Smooth muscle cell (in vitro differentiated cells): ENCODE data around the gene WWC2. TPM values are rescaled to one million over a fixed set of nuclear protein-coding genes. Genes with fewer than 3 reads are reported as not detected.

Experiments
- DNase-seq: peaks from one replicate; lab custom pipeline; 2025; ENCODE audit not compliant: unreplicated experiment; lab: John Stamatoyannopoulos, UW
- H2AFZ ChIP-seq: fragments of 200-600 bp; sonication (generic); 2 replicates; pipeline ENCODE4 v1.6.0; 2016; ENCODE audit warnings: antibody characterized with exemption, low read depth, mild to moderate bottlenecking
- H3F3A ChIP-seq: fragments of 200-600 bp; sonication (generic); 2 replicates; pipeline ENCODE4 v1.6.0; 2017; ENCODE audit warnings: antibody characterized with exemption, low read depth
- H3K27ac ChIP-seq: fragments of 200-600 bp; sonication (generic); 2 replicates; pipeline ENCODE4 v1.5.1; 2016; ENCODE audit warnings: low read depth, mild to moderate bottlenecking
- H3K27me3 ChIP-seq: fragments of 200-600 bp; sonication (generic); 2 replicates; pipeline ENCODE4 v1.6.1; 2016; ENCODE audit warnings: low read depth, mild to moderate bottlenecking
- H3K36me3 ChIP-seq: fragments of 200-600 bp; sonication (generic); 2 replicates; pipeline ENCODE4 v1.5.1; 2016; ENCODE audit warnings: low read depth
- H3K4me1 ChIP-seq: fragments of 200-600 bp; sonication (generic); 2 replicates; pipeline ENCODE4 v1.5.1; 2016; ENCODE audit warnings: low read depth
- H3K4me2 ChIP-seq: fragments of 200-600 bp; sonication (generic); 2 replicates; pipeline ENCODE4 v1.6.0; 2016; ENCODE audit warnings: mild to moderate bottlenecking
- H3K4me3 ChIP-seq: fragments of 200-600 bp; sonication (generic); 2 replicates; pipeline ENCODE4 v1.5.1; 2016; ENCODE audit warnings: mild to moderate bottlenecking
- H3K79me2 ChIP-seq: fragments of 200-600 bp; sonication (generic); 2 replicates; pipeline ENCODE4 v1.6.0; 2016; ENCODE audit warnings: low read depth, mild to moderate bottlenecking
- H3K9ac ChIP-seq: fragments of 200-600 bp; sonication (generic); 2 replicates; pipeline ENCODE4 v1.6.0; 2016; ENCODE audit warnings: low read depth
- H3K9me3 ChIP-seq: fragments of 200-600 bp; sonication (generic); replicated peaks from 2 replicates; pipeline ENCODE4 v1.5.1; 2016; ENCODE audit warnings: low read depth
- H4K20me1 ChIP-seq: fragments of 200-600 bp; sonication (generic); 2 replicates; pipeline ENCODE4 v1.6.0; 2016; ENCODE audit warnings: low read depth
- WGBS: methylation state at CpG from one replicate; pipeline ENCODE4 v1.1.7; 2016; ENCODE audit warnings: low lambda C conversion rate; 5-methylcytosine and 5-hydroxymethylcytosine counted together
- polyA plus RNA-seq: library from polyadenylated mRNA; unstranded; fragments of >200 nt; fragmentation: Nextera tagmentation; extraction: Ambion mirVana; gene quantifications from 2 replicates; pipeline ENCODE4 v1.2.1, GENCODE V29; 2016
- total RNA-seq: library from RNA; depleted of rRNA; stranded (reverse); fragments of >200 nt; gene quantifications from 2 replicates; pipeline ENCODE4 v1.2.3, GENCODE V29; 2014
- TF ChIP-seq, protein P1 (sequence below): fragments of 200-600 bp; sonication (generic); IDR thresholded peaks from 2 replicates; pipeline ENCODE4 v1.5.1; 2017; ENCODE audit warnings: borderline replicate concordance, mild to moderate bottlenecking, antibody characterized with exemption; ENCODE audit not compliant: insufficient read depth, poor library complexity, severe bottlenecking

The WWC2 gene
- total RNA-seq (13.5 and 18.1 TPM in 2 replicates), polyA plus RNA-seq (11.2 TPM in 2 replicates)

DNA sequence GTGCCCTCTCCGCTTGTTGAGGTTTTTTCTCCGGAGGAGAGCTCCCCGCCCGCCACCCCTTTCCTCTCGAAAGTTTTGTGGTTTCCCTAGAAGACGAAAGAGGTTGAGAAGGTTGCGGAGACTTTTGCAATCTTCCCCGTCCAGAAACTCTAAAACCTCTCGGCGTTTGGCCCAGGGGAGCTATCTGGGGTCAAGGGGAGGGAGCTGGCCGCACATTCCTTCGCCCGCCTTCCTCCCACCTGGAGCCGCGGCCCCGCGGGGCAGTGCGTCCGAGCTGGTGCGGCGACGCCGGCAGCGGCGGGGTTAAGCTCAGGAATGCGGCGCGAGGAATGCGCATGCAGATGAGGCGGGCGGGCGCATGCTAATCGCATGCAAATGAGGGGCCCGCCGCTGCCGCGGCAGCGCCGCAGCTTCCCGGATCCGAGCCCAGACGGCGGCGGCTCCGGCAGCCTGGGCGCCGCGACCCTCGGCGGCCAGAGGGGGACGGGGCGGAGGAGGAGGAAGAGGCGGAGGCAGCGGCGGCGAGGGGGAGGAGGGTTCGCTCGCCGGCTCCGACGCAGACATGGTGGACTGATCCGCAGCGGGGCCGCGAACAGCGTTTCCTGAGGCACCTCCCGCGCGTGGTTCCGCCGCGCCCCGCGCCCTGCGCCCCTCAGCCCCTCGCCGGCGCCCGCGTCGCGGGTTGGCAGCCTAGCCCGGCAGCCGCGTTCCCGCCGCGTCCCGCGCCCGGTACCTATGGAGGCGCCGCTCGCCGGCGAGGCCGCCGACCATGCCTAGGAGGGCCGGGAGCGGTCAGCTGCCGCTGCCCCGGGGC, at the start of gene WWC2:
Gene WWC2, plus strand, starts transcription at position 535 of the 814 bp plus-strand sequence. Its CDS starts 235 bp downstream, at position 770.
- under 1% methylated on average over 53 of the region's 102 CpGs for WGBS
- H3K27ac ChIP-seq = peak within 1 kb of the TSS; percentile 92

DNA sequence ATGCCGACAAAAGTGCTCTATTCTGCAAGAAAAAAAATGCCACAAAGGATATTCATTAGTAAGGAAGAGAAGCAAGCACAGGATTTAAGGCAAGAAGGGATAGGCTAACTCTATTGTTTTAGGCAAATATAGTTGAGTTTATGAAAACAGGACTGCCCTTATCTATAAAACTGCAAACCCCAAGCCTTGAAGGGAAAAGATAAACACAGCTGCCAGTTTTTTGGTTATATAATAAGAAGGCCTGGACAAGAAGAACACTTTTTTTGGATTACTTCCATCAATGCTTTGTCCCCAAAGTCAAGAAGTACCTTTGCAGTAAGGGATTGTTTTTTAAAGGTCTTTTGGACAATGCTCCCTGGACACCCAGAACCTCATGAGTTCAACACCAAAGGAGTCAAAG, 45.4 kb upstream of the WWC2 start:
- Histone ChIP-seq H3K27me3 (no peaks in the 10 kb centered on the region), H3K36me3 (no peaks in the 10 kb centered on the region), H2AFZ (no peak overlapping the region), H3K79me2 (no peaks in the 10 kb centered on the region), H3K4me2 (no peak overlapping the region), H3F3A (no peaks in the 10 kb centered on the region), H3K4me1 (no peaks in the 10 kb centered on the region), H3K4me3 (no peak overlapping the region), H3K9ac (no peak overlapping the region), H4K20me1 (no peaks in the 10 kb centered on the region), H3K27ac (no peak overlapping the region), H3K9me3 (no peaks in the 10 kb centered on the region)
- 89% methylated on average over 1 of the region's 1 CpG for WGBS
- no peak for DNase-seq
- TF ChIP-seq, protein P1, sequence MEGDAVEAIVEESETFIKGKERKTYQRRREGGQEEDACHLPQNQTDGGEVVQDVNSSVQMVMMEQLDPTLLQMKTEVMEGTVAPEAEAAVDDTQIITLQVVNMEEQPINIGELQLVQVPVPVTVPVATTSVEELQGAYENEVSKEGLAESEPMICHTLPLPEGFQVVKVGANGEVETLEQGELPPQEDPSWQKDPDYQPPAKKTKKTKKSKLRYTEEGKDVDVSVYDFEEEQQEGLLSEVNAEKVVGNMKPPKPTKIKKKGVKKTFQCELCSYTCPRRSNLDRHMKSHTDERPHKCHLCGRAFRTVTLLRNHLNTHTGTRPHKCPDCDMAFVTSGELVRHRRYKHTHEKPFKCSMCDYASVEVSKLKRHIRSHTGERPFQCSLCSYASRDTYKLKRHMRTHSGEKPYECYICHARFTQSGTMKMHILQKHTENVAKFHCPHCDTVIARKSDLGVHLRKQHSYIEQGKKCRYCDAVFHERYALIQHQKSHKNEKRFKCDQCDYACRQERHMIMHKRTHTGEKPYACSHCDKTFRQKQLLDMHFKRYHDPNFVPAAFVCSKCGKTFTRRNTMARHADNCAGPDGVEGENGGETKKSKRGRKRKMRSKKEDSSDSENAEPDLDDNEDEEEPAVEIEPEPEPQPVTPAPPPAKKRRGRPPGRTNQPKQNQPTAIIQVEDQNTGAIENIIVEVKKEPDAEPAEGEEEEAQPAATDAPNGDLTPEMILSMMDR = no peak

More for the DNA sequence above, at the start of gene WWC2:
- peak within 1 kb of the TSS; percentile 77 for H3K4me3 ChIP-seq
- H3K27me3 ChIP-seq = no peaks in the 10 kb centered on the region
- H3K4me2 ChIP-seq = peak within 1 kb of the TSS; percentile 86
- H3K4me1 ChIP-seq = peaks cover 44% of the 10 kb centered on the region
- peak within 1 kb of the TSS; percentile 95 for H2AFZ ChIP-seq
- TF ChIP-seq, protein P1 = no peak
- no peaks in the 10 kb centered on the region for H3K9me3 ChIP-seq
- peaks cover 44% of the 10 kb centered on the region for H3K79me2 ChIP-seq
- H3K36me3 ChIP-seq = no peaks in the 10 kb centered on the region
- H4K20me1 ChIP-seq = peaks cover 43% of the 10 kb centered on the region
- H3F3A ChIP-seq = peaks cover 6% of the 10 kb centered on the region
- DNase-seq = peak; percentile 72
- peak within 1 kb of the TSS; percentile 94 for H3K9ac ChIP-seq

DNA sequence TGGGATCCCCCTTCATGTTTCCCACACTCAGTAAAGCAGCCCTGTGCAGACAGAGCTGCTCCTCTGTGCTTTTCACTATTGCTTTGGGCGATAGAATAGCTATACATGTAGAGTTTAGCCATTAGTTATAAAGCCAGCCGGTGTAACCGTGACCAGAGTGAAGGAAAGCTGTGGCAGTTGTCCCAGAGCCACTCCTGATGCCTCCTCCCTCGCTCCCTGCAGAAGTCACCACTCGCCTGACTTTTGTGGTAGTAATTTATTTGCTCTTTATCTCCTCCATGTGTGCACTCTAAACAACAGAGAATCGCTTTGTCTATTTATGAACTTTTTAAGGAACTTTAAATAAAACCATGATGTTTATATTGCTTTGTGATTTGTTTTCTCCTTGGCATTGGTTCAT, 41.8 kb upstream of the WWC2 start:
- Histone ChIP-seq H4K20me1 (no peaks in the 10 kb centered on the region), H3F3A (no peaks in the 10 kb centered on the region), H3K4me2 (no peak overlapping the region), H3K27ac (no peak overlapping the region), H3K36me3 (no peaks in the 10 kb centered on the region), H3K4me1 (no peaks in the 10 kb centered on the region), H3K4me3 (no peak overlapping the region), H3K9me3 (no peaks in the 10 kb centered on the region), H3K27me3 (no peaks in the 10 kb centered on the region), H3K9ac (no peak overlapping the region), H2AFZ (no peak overlapping the region), H3K79me2 (no peaks in the 10 kb centered on the region)
- WGBS = 85% methylated on average over 6 of the region's 6 CpGs
- DNase-seq = no peak
- TF ChIP-seq, protein P1 = no peak
